ENCODE measurements around the gene ART5.

DNA sequence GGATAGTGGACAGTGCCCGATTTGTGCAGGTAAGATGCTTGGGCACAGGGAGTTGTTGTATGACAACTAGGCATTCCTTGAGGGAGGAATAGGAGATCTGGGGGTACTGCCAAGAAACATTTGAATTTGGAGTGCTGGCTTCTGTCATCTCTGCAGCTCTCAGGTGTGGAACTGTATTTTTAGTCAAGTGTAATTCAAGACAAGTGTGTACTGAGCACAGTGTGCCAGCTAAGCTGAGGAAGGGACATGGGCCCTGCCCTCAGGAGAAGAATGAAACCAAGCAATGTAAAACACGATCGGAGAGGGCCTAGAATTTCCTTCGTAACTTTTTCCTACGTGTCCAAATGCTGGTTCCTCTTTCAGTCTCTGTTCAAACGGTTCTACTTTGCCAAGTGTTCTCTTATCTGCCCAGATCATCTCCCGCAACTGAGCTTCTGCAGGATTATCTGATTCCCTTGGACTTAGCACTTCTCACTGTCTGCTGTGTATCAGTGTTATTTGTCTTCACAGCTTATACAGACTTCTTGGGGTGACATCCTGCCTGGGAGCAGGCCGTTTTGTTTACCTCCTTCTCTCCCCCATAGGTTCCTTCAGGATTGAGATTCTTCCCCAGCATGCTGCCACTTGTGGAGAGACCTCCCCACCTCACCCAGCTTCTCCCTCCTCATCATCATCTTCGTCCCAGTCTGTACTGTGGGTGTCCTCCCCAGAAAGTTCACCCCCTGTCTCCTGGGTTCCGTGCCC lies 27.6 kb downstream of the ART5 start:
- no peak for TF ChIP-seq POLR2AphosphoS2 (conservative IDR thresholded peaks at IDR 0.05; ENCODE audit: low read length)
- no peak for TF ChIP-seq NFE2L2 (conservative IDR thresholded peaks at IDR 0.05; ENCODE audit: low read length)
- no peak for TF ChIP-seq RFX5 (IDR thresholded peaks at IDR 0.05)
- TF ChIP-seq SREBF2 (IDR thresholded peaks at IDR 0.05): no peak
- no peak for TF ChIP-seq ESRRA (IDR thresholded peaks at IDR 0.05; ENCODE audit: borderline replicate concordance, low read length)
- no peak for TF ChIP-seq HEYL (CRISPR knock-in tag; IDR thresholded peaks at IDR 0.05)
- TF ChIP-seq RCOR1 (IDR thresholded peaks at IDR 0.05; ENCODE audit: low read depth, low read length): no peak
- TF ChIP-seq CTCF (IDR thresholded peaks at IDR 0.05): no peak
- TF ChIP-seq JUN (IDR thresholded peaks at IDR 0.05): no peak
- TF ChIP-seq USF2 (IDR thresholded peaks at IDR 0.05): no peak
- TF ChIP-seq RAD21 (conservative IDR thresholded peaks at IDR 0.05 in 1 of 2, IDR thresholded peaks at IDR 0.05 in 1 of 2): no peak
- TF ChIP-seq ZSCAN20 (CRISPR knock-in tag; IDR thresholded peaks at IDR 0.05): no peak
- no peak for TF ChIP-seq POLR2A (IDR thresholded peaks at IDR 0.05; ENCODE audit: low read length)
